GM21381 (cell line): Measurements from ENCODE around the gene QDPR.
"Not testable (repeated sequence)": the region's sequence is repeated elsewhere in the genome, so short reads cannot be mapped to it uniquely, and the experiment has no call there.

Experiments
- ATAC-seq: cut with Tn5 transposase; IDR thresholded peaks from one replicate; pipeline ENCODE4 v1.9.1; 2021; ENCODE audit warnings: mild to moderate bottlenecking, moderate library complexity; ENCODE audit not compliant: unreplicated experiment

The QDPR gene

DNA sequence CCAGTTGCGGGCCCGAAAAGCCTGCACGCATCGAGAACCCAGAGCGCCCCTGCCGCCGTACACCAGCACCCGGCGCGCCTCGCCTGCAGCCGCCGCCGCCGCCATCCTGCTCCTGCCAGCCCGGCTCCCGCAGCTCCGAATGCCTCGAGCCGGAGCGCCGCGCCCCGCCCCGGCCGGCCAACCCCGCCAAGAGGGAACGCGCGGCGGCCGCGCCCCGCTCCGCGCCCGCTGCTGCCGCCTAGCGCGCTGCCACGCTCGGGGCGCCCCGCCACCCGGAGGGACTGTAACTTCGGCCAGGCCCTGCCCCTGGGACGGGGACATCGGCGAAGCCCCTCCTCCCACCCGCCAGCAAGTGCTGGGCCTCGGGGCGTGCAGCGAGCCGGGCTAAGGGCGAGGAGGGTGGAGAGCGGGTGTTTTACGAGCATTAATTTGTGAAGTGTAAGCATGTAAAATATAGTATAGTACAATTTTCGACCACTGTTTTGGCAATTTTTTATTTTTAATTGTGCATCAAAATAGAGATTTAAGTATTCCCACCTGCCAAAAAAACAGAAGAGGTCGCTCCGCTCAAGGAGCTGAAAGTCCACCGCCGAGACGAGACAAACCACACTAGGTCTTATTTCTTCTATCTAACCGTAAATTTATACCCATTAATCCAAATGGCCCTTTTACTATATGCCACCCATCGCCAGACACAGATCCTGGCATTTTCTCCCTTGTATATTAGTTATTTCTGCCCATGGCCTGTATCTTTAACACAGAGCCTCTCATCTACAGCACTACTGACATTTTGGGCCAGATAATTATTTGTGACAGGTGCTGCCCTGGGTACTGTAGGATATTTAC lies at the start of gene QDPR:
Gene QDPR (minus strand): TSS at position 141 of the 846 bp plus-strand sequence. CDS start 36 bp downstream, at position 105.
- ATAC-seq: peak; percentile 97

DNA sequence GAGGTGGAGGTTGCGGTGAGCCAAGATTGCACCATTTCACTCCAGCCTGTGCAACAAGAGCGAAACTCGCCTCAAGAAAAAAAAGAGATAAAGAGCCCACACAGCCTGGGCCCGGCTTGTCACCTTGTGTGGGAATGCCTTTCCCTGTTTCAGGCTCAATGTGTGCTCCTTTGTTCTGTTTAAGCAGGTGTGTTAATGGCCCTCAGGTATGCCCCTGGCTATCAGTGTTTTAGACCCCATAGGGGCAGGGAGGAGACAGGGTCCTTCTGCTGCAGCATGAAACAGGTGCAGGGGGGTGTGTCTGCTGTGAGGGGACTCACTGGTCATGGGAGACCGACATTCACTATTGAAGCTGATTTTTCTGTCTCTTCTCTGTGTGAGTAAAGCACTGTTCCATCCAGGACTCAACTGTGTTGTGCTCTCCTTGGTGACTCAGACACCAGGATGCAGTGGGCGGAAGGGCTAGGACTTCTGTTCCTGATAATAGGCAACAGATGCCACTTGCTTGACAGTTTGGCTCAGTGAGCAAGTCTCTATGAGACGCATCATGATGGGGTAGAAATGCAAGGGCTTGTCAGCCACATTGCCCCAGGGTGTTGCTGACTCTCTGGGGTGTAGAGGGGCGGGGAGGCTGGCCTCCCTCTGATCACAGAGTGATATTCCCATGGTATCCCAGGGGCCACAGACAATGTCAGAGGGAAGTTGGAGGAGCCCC lies 49.5 kb upstream of the QDPR start:
- no peak for ATAC-seq

DNA sequence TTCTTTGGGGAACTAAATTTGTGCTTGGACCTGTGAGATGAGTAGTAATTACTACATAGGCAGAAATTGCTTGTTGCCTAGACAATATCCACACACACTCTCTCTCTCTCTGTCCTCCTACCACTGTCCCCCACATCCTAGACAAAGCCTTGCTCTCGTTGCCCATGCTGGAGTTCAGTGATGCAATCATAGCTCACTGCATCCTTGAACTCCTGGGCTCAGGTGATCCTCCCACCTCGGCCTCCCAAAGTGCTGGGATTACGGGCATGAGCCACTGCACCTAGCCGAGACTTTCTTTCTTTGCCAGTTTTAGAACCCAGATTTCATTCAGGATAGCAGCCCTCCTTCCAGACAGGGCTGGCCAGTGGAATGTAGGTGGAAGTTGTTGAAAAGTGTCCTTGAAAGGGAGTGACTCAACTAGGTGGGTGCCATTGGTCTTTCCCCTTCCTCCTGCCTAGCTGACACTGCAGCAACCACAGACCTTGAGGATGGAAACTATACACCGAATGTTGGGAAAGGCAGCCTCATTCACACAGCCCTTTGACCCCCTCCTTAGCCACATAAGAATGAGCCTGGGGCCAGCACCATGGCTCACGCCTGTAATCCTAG lies 48.3 kb upstream of the QDPR start:
- no peak for ATAC-seq

DNA sequence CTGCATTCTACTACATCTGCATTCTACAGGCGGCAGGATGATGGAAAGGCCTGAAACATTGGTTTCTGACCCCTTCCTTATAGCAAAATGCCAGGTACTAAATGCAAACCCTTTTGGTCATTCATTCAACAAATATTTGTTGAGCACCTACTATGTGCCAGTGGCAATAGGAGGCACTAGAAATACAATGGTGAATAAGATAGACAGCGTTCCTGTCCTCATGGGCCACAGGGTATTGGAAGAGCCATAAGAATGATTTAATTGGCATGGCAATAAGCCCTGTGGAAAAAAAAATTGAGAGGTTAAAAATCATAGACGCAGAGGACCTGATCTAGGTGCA lies 47.8 kb upstream of the QDPR start:
- ATAC-seq: no peak

DNA sequence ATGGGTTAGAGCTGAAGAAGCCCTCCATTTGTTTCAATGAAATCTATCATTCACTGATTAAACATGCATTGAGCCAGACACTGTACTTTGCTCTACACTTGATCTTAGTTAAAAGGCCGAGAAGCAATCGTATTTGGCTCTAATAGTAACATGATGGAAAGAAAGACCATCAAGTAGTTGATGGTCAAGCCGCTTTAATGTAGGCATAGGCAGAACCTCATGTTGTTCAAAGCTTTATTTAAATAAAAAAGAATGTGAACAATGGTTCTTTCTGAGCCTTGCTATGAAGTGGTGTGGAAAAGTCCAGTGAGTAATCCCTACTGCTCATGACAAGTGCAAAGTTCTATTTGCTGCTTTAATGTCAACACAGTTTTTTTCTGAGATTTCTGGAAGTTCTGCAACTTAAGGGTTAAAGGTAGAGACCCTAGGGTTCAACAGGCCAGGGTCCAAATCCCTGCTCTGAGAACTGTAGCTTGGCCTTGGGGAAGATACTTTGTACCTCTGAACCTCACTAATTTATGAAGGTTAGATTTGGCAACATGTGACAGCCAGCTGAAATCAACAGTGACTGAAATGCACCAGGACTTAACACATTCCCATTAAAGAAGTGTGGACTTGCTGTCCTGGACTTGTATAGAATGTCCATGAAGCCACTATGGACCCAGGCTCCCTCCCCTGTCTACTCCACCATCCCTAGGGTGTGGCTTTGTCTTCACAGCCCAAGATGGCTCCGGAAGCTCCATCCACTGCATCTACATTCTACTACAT lies 47.2 kb upstream of the QDPR start:
- no peak for ATAC-seq

DNA sequence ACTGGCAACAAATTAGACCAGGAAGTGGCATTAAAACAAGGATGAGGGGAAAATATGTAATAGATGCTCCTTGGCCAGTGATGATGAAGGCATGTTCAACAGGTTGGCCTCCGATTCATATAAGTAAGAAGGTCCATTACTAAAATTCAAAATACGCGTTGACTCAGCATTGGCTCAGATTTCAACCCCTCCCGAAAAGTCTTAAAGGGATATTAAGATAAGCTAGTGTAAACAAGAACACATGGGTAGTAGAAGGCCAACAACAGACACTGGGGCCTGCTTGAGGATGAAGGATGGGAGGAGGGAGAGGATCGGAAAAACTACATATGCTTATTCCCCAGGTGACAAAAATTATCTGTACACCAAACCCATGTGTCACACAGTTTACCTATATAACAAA lies 46.0 kb upstream of the QDPR start:
- ATAC-seq: no peak

DNA sequence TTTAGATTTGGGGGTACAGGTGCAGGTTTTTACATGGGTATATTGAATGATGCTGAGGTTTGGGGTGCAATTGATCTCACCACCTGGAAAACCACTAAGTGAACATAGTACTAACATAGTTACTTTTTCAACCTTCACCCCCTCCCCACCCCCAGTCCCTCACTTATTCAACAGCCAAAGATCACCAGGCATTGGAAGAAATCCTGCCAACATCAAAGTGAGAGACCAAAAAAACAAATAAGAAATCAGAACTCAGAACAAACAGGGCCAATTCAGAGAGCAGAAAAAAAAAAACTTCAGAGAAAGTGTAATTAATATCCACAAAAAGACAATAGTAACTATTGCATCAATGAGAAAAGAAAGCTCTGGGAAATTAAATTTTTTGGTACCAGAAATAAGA lies 44.6 kb upstream of the QDPR start:
- no peak for ATAC-seq

DNA sequence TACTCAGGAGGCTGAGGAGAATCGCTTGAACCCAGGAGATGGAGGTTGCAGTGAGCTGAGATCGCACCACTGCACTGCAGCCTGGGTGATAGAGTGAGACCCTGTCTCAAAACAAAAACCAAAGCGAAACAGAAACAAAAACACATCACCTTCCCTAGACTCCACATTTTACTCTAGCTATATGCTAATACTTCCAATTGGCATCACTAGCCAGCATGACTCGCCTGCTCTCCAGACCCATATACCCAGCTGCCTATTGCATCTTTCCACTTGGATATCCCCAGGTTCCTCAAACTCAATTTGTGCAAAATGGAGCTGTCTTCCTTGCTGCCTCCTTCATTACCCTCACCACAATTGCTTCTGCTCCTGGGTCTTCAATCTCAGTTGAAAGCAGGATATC lies 42.7 kb upstream of the QDPR start:
- no peak for ATAC-seq

DNA sequence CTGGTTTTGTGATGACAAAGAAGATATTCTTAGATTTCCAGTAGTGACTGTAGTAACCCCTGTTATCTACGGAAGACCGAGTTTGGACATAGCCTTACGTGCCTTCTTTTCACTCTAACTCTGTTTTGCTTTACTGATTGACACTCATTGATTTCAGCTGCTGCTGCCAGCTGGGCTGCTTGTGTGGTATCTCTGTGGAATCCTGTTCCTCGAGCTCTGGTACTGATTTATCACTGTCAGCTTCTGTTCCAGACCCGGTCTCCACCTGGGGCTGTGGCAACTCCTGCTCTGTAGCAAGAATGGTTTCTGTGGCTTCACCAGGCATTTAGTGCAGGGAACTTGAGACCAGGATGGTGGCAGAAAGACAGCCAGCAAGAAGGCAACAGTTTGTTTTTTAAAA lies 40.5 kb upstream of the QDPR start:
- no peak for ATAC-seq

DNA sequence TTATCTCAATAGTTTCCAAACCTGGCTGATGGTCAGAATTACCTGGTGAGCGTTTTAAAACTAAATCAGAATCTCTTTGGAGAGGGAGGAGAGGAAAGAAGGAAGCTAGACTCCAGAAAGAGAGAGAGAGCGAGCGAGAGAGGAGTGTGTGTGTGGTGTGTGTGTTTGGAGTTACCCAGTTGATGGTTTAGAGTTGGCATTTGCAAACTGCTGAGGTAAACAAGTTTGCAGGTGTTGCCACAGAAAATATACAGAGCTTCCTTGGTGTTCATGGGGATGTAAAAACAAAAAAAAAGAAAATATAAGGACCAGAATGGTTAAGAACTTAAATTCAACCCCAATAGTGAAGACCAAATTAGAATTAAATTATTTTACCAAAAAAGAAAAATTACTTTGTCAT lies 38.7 kb upstream of the QDPR start:
- no peak for ATAC-seq

DNA sequence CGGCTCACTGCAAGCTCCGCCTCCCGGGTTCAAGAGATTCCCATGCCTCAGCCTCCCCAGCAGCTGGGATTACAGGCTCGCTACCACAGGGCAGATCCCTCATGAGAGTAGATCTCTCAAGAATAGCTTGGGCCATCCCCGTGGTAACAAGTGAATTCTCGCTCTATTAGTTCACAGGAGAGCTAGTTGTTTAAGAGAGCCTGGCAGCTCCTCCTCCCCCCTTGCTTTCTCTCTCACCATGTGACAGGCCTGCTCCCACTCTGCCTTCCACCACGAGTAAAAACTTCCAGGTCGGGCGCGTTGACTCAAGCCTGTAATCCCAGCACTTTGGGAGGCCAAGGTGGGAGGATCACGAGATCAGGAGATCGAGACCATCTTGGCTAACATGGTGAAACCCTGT lies 34.8 kb upstream of the QDPR start:
- ATAC-seq: no peak

DNA sequence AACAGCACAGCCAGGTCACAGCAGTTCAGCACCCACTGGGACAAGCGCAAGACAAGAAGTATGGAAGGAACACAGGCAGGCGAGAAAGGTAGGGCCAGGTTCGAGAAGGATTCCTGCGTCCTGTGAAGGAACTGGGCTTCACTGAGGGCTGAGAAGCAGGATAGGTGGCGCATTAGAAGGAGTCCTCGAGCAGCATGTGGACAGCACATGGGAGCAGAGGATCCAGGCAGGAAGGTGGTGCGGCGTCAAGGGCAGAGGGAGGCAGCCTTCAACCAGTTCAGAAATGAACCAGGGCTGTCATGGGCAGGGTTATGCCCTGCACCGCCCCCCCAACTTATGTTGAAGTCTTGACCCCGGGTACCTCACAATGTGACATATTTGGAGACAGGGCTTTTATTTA lies 34.3 kb upstream of the QDPR start:
- no peak for ATAC-seq

DNA sequence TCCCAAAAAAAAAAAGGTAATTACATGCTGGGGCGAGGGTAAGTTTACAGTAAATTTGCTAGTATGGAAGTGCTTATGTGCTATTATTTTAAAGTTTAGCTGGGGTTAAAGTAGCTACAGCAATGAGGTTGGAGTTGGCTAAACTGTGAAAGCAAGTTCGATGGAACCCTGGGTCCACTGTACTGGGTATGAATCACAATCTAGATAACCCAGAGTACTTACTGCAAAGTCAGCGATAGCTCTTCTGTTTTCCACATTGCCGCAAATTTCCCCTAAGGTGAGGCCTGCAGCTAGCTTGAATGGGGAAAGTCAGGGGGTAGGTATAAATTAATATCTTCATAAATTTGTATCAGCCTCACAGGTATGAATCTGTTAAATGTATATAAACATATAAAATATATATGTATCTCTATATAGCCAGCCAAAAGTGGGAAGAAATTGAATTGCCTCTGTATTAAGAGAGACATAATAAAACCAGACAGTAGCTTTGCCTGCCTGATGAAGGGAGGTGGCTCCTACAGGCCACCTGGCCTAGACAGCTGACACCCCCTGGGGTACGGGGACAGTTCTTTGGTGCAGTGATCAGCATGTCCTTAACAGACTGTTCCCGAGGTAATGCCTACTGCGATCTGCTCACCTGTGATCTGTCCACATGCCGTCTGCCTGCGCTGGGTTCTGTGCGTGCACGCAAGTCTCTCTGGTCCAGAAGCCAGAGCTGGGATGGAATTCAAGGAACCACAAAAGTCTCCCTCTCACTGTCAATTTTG lies 33.7 kb upstream of the QDPR start:
- ATAC-seq: no peak

DNA sequence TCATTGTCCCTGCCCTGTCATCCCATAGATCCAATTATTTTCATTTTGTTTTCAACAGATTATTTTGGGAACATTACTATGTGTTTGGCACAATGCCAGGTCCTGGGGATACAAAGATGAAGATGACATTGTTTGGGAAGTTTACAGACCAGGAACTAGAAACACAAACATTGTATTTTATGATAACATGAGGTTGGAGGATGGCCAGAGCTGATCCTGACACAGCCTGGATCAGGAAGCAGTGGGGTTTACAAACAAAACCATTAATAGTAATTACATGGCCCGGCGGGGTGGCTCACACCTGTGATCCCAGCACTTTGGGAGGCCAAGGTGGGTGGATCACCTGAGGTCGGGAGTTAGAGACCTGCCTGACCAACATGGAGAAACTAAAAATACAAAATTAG lies 32.9 kb upstream of the QDPR start:
- ATAC-seq: no peak

DNA sequence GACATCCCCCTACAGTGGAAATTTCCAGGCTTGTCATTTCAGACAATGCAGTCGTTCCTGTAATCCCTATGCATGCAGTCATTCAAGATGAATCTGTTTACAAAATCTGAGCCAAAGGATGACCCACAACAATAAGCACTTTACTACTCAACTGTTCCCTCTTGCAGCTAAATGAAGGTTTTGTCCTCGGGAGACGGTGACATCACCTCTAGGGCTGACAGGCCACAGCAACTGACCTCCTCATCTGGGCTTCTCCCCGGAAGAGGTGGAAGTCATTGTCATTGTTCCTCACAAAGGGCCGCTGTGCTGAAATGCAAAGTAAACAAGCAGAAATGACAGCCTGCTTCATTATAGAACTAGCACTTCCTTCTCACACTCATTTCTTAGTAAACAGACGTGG lies 32.3 kb upstream of the QDPR start:
- ATAC-seq: no peak

DNA sequence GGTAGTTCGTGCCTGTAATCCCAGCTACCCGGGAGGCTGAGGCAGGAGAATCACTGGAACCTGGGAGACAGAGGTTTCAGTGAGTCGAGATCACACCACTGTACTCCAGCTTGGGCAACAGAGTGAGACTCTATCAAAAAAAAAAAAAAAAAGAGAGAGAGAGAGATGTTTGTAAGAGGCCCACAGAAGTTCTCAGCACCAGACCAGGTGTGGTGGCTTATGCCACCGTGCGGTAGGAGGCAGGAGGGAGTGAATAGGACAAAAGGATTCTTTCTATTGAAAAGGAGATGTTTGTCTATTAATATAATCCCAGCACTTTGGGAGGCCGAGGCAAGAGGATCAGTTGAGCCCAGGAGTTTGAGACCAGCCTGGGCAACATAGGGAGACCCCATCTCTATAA lies 25.2 kb upstream of the QDPR start:
- ATAC-seq: not testable (repeated sequence)

DNA sequence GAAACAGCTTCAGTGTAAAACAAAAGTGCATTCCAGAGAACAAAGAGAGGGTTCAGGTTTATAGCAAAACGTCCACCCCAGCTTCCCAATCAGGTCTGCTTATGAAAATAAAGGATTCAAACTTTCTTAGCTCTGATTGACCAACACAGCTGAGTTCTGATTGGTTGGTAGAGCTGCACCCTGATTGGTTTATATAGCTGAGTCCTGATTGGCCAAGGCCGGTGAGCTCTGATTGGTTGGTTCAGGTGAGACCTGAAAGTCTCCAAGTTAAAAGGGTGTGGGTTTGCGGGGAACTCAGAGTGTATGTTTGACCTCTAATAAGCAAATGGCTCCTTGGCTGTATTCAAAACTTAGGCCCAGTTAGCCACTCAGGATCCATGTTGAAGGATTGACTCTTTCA lies 24.0 kb upstream of the QDPR start:
- ATAC-seq: no peak

DNA sequence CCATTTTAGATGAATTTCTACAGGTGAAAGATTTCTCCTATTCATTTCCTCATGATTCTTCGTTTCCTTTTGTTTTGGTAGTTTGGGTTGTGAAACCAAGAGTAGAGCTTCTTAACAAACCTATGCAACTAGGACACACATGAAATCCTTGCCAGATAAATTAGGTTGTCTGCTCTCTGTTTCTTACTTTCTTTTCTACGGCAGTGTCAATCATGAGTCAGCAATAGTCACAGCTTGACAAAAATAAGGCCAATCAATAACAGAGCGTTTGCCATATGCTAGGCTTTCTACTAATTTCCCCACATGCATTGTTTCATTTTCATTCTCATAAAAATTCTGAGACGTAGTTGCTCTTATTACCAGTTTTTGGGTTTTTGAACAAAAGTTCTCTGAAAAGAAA lies 23.4 kb upstream of the QDPR start:
- no peak for ATAC-seq

DNA sequence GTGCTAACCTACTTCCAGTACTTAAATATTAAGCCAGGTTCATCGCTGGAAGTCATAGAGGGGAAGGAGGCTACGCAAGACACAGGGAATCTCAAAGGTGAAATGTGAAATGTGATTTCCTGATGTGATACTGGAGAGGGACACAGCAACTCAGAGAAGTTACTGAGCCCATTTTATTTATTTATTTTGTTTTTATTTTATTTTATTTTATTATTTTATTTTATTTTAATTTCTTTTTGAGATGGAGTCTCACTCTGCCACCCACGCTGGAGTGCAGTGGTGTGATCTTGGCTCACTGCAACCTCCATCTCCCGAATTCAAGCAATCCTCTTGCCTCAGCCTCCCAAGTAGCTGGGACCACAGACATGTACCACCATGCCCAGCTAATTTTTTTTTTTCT lies 22.8 kb upstream of the QDPR start:
- no peak for ATAC-seq

DNA sequence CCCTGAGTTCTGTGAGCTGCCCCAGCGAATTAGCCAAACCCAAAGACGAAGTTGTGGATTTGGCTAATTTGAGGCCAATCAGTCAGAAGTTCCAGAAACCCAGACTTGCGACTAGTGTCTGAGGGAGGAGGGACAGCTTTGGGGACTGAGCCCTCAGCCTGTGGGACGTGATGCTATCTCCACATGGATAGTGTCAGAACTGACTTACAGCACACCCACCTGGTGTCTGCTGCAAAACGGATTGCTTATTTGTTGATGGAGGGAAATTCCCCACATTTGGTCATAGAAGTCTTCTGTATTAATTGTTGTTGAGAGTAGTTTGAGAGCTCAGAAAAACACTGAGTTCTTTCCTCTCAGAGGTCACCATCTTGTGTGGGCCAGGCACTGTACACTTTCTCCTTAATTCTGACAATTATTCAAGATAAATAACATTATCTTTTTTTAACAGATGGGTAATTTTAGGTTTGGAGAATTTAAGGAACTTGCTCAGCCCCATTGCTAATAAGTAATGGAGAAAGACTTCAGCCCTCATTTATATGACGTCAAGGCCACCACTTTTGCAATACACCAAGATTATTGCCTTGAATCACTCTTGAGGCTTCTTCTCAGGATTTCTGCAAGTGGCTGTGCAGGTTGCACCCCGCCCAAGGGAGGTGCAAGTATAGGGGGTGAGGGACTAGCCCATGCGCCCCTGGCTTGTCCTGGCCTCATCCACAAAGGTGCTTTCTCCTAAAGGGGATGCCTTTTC lies 19.8 kb upstream of the QDPR start:
- no peak for ATAC-seq
